ENCODE measurements around the gene TMBIM1.

TMBIM1 gene

GRCh38 chr2:218264773-218265561 lies 27.3 kb downstream of the TMBIM1 start:
- Histone ChIP-seq H3K14ac (ENCODE audit: low read length in 2 of 2) (no peak overlapping the region), H4K91ac (ENCODE audit: low read length) (no peak overlapping the region), H2BK120ac (ENCODE audit: low read depth, low read length) (no peak overlapping the region), H4K8ac (ENCODE audit: low read length) (no peak overlapping the region), H3K4me2 (ENCODE audit: low read length, poor library complexity, severe bottlenecking) (no peak overlapping the region), H3K9me3 (ENCODE audit: control insufficient read depth, low read length) (no peaks in the 10 kb centered on the region), H3K18ac (ENCODE audit: low read depth in 1 of 2, low read length in 2 of 2) (no peak overlapping the region), H3K9ac (ENCODE audit: low read length) (no peak overlapping the region), H3K4ac (ENCODE audit: low read depth in 1 of 2, low read length in 2 of 2) (no peak overlapping the region), H3K27me3 (ENCODE audit: control insufficient read depth in 1 of 2, insufficient read depth in 1 of 2, low read length in 2 of 2) (no peaks in the 10 kb centered on the region), H3K23ac (ENCODE audit: low read length in 2 of 2) (no peak overlapping the region), H2AFZ (ENCODE audit: low read depth, low read length) (no peak overlapping the region), H2BK5ac (ENCODE audit: low read depth, low read length, poor library complexity, severe bottlenecking) (no peak overlapping the region), H3K36me3 (ENCODE audit: control insufficient read depth in 1 of 2, insufficient read depth in 2 of 2, low read depth in 1 of 2, low read length in 2 of 2) (peaks cover 47 to 60% of the 10 kb centered on the region in 2 experiments), H2BK15ac (ENCODE audit: low read depth, poor library complexity, severe bottlenecking) (no peak overlapping the region), H3K4me3 (ENCODE audit: insufficient read depth in 1 of 2, low read depth in 1 of 2, low read length in 2 of 2) (no peak overlapping the region), H2BK12ac (ENCODE audit: low read length in 2 of 2) (no peak overlapping the region), H3K79me1 (replicated peaks; ENCODE audit: low read length, poor library complexity, severe bottlenecking) (peaks cover 33% of the 10 kb centered on the region), H2AK5ac (ENCODE audit: low read length, severe bottlenecking) (no peak overlapping the region), H3K4me1 (ENCODE audit: control insufficient read depth, insufficient read depth, low read depth, low read length) (peaks cover 29% of the 10 kb centered on the region), H3K27ac (ENCODE audit: low read length, poor library complexity, severe bottlenecking) (no peak overlapping the region)
- no peak for DNase-seq
- 97% methylated on average over 22 of the region's 22 CpGs for WGBS

DNA sequence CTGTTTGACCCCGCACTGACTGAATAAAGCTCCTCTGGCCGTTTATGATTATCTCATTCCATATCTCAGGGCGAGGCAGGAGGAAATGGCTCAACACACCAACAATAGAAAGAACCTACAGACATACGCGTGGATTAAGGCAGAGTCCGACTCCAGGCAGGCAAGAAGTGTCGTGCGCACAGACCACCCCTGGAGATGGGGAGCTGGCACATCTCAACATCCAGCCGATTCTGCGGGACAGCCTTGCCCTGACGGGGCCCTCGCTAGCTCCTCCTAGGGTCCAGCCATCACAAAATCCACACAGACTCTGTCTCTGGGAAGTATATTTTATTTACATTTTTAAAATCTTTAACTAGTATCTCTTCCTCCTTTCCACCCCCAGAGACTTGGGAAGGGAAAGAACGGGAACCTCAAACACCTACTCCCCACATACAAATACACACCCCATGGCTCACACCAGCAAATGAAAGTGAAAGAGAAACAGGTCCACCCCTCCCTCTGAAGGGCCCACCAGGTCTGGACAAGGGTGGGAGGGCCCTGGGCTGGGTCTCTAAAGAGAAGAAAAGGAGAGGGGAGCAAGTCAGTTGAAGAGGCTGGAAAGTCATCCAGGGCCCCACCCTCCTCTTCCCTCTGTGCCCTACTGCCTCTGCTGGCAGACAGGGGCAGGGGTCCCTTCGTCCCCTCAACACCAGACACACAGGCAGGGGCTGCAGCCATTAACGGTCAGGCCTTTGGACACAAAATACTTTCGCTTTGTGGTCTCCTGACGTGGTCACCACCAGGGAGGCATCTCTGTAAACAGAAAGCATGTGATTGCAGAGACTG lies 28.3 kb downstream of the TMBIM1 start:
- no peak overlapping the region for H3K4me3 ChIP-seq (ENCODE audit: insufficient read depth in 1 of 2, low read depth in 1 of 2, low read length in 2 of 2)
- H3K18ac ChIP-seq (ENCODE audit: low read depth in 1 of 2, low read length in 2 of 2), result no peak overlapping the region
- H4K8ac ChIP-seq (ENCODE audit: low read length), result no peak overlapping the region
- H4K91ac ChIP-seq (ENCODE audit: low read length), result peak overlapping the region; percentile 63
- H2BK120ac ChIP-seq (ENCODE audit: low read depth, low read length), result no peak overlapping the region
- H2BK15ac ChIP-seq (ENCODE audit: low read depth, poor library complexity, severe bottlenecking), result no peak overlapping the region
- H3K4me2 ChIP-seq (ENCODE audit: low read length, poor library complexity, severe bottlenecking), result no peak overlapping the region
- peaks cover 33% of the 10 kb centered on the region for H3K79me1 ChIP-seq (replicated peaks; ENCODE audit: low read length, poor library complexity, severe bottlenecking)
- H3K4ac ChIP-seq (ENCODE audit: low read depth in 1 of 2, low read length in 2 of 2), result no peak overlapping the region
- no peak overlapping the region for H2BK5ac ChIP-seq (ENCODE audit: low read depth, low read length, poor library complexity, severe bottlenecking)
- H2AFZ ChIP-seq (ENCODE audit: low read depth, low read length), result no peak overlapping the region
- H3K27ac ChIP-seq (ENCODE audit: low read length, poor library complexity, severe bottlenecking), result no peak overlapping the region
- DNase-seq, result peak; percentile 51
- no peaks in the 10 kb centered on the region for H3K9me3 ChIP-seq (ENCODE audit: control insufficient read depth, low read length)
- H2BK12ac ChIP-seq (ENCODE audit: low read length in 2 of 2), result no peak overlapping the region
- WGBS, result 90% methylated on average over 13 of the region's 17 CpGs
- no peak overlapping the region for H3K23ac ChIP-seq (ENCODE audit: low read length in 2 of 2)
- no peak overlapping the region for H2AK5ac ChIP-seq (ENCODE audit: low read length, severe bottlenecking)
- peaks cover 29% of the 10 kb centered on the region for H3K4me1 ChIP-seq (ENCODE audit: control insufficient read depth, insufficient read depth, low read depth, low read length)
- H3K9ac ChIP-seq (ENCODE audit: low read length), result no peak overlapping the region
- H3K36me3 ChIP-seq (ENCODE audit: control insufficient read depth in 1 of 2, insufficient read depth in 2 of 2, low read depth in 1 of 2, low read length in 2 of 2), result peaks cover 47 to 60% of the 10 kb centered on the region in 2 experiments
- H3K27me3 ChIP-seq (ENCODE audit: control insufficient read depth in 1 of 2, insufficient read depth in 1 of 2, low read length in 2 of 2), result no peaks in the 10 kb centered on the region
- no peak overlapping the region for H3K14ac ChIP-seq (ENCODE audit: low read length in 2 of 2)

DNA sequence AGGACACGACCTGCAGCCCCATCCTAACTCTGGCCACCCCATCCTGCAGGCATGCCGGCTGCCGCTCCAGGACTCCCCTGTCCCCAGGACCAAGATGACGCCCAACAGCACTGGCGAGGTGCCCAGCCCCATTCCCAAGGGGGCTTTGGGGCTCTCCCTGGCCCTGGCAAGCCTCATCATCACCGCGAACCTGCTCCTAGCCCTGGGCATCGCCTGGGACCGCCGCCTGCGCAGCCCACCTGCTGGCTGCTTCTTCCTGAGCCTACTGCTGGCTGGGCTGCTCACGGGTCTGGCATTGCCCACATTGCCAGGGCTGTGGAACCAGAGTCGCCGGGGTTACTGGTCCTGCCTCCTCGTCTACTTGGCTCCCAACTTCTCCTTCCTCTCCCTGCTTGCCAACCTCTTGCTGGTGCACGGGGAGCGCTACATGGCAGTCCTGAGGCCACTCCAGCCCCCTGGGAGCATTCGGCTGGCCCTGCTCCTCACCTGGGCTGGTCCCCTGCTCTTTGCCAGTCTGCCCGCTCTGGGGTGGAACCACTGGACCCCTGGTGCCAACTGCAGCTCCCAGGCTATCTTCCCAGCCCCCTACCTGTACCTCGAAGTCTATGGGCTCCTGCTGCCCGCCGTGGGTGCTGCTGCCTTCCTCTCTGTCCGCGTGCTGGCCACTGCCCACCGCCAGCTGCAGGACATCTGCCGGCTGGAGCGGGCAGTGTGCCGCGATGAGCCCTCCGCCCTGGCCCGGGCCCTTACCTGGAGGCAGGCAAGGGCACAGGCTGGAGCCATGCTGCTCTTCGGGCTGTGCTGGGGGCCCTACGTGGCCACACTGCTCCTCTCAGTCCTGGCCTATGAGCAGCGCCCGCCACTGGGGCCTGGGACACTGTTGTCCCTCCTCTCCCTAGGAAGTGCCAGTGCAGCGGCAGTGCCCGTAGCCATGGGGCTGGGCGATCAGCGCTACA lies 29.4 kb downstream of the TMBIM1 start:
- Histone ChIP-seq H3K27me3 (ENCODE audit: control insufficient read depth in 1 of 2, insufficient read depth in 1 of 2, low read length in 2 of 2) (no peaks in the 10 kb centered on the region), H3K9ac (ENCODE audit: low read length) (no peak overlapping the region), H4K8ac (ENCODE audit: low read length) (no peak overlapping the region), H4K91ac (ENCODE audit: low read length) (peak overlapping the region; percentile 43), H3K4me2 (ENCODE audit: low read length, poor library complexity, severe bottlenecking) (no peak overlapping the region), H3K4me3 (ENCODE audit: insufficient read depth in 1 of 2, low read depth in 1 of 2, low read length in 2 of 2) (no peak overlapping the region), H2BK12ac (ENCODE audit: low read length in 2 of 2) (peak overlapping the region in 1 of 2 experiments; percentile 75), H3K14ac (ENCODE audit: low read length in 2 of 2) (peak overlapping the region in 1 of 2 experiments; percentile 27), H2BK120ac (ENCODE audit: low read depth, low read length) (no peak overlapping the region), H2BK15ac (ENCODE audit: low read depth, poor library complexity, severe bottlenecking) (peak overlapping the region; percentile 46), H3K4ac (ENCODE audit: low read depth in 1 of 2, low read length in 2 of 2) (peak overlapping the region; percentile 8 to 10), H2AFZ (ENCODE audit: low read depth, low read length) (no peak overlapping the region), H3K18ac (ENCODE audit: low read depth in 1 of 2, low read length in 2 of 2) (no peak overlapping the region), H3K9me3 (ENCODE audit: control insufficient read depth, low read length) (no peaks in the 10 kb centered on the region), H3K79me1 (replicated peaks; ENCODE audit: low read length, poor library complexity, severe bottlenecking) (peaks cover 33% of the 10 kb centered on the region), H3K4me1 (ENCODE audit: control insufficient read depth, insufficient read depth, low read depth, low read length) (peaks cover 35% of the 10 kb centered on the region), H3K27ac (ENCODE audit: low read length, poor library complexity, severe bottlenecking) (no peak overlapping the region), H2AK5ac (ENCODE audit: low read length, severe bottlenecking) (no peak overlapping the region), H2BK5ac (ENCODE audit: low read depth, low read length, poor library complexity, severe bottlenecking) (no peak overlapping the region), H3K36me3 (ENCODE audit: control insufficient read depth in 1 of 2, insufficient read depth in 2 of 2, low read depth in 1 of 2, low read length in 2 of 2) (peaks cover 47 to 60% of the 10 kb centered on the region in 2 experiments), H3K23ac (ENCODE audit: low read length in 2 of 2) (no peak overlapping the region)
- DNase-seq, result no peak
- 97% methylated on average over 39 of the region's 39 CpGs for whole genome bisulfite sequencing

All from mesenchymal stem cell (in vitro differentiated cells and primary cell).